HL-60/S4 (cell line): ENCODE data around the gene ST6GALNAC4.
"Not testable (repeated sequence)": the region's sequence is repeated elsewhere in the genome, so short reads cannot be mapped to it uniquely, and the experiment has no call there.

ENCODE experiments used
- in situ Hi-C: fragments of 300-500 bp; cut with MboI; formaldehyde crosslinking; loops from 2 replicates; pipeline ENCODE4 v1.14.3; 2022; ENCODE audit warnings: low sequenced_read_pairs

The ST6GALNAC4 gene

DNA sequence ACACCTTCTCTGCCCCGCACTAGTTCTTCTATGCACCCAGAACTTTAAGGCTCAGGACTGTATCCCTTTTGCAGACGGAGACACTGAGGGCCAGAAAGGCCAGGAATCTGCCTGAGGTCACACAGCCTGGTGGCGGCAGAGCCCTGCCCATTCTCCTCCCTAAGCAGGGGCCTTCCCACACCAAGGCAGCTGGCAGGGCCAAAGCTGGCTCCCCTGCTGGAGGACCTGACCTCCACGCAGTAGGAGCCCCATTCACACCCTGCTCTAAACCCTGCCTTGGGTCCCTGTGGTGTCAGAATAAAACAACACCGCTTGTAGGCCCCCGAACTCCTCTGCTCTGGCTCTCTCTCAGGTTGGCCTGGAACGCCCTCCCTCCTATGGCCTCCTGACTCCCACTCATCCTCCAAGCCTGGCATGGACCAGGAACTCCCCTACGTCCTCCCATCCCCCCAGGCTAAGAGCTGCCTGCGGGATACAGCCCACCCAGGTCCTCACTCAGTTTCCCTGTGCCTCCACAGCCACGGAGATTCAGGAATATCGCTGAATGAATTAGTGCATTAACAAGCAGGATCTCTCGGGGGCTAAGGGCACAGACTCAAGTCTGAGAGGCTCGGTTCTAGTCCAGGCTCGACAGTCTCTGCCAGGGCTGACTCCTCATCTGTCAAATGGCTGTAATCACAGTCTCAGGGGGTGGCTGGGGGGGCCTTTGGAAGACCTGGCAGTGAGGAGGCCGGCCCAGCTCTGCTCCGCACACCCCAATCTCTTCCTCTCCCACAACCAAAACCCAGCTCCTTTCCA lies 20.2 kb downstream of the ST6GALNAC4 start:
- in situ Hi-C loops = no loop called here

- in situ Hi-C loops = no loop called here
These were observed 21.0 kb downstream of the ST6GALNAC4 start for GRCh38 chr9:127895811-127896210.

DNA sequence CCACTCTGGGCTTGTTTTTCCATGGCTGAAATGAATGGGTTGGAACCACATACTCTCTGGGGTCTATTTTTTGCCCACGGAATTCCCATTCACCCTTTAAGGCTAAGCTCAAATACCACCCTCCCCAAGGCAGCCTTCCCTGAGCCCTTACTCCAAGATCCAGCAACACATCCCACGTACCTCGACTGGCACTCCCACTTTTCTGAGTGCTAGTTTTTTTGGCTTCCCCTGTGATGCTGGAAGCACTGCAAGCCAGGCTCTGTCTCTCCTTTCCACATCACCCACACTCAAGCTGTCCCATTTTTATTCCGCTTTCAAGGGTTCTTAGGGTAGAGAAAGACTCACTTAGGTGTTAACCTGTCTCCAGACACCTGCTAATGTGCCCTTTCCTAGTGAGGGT lies 23.4 kb downstream of the ST6GALNAC4 start:
- in situ Hi-C loops = no loop called here

GRCh38 chr9:127892831-127893230 lies 24.0 kb downstream of the ST6GALNAC4 start:
- in situ Hi-C loops = no loop called here

GRCh38 chr9:127890053-127890452 lies 26.8 kb downstream of the ST6GALNAC4 start:
- in situ Hi-C loops = no loop called here

GRCh38 chr9:127887792-127888191 lies 29.0 kb downstream of the ST6GALNAC4 start:
- in situ Hi-C loops = no loop called here

- in situ Hi-C loops = no loop called here
These were observed 30.4 kb downstream of the ST6GALNAC4 start for GRCh38 chr9:127886401-127886972.

DNA sequence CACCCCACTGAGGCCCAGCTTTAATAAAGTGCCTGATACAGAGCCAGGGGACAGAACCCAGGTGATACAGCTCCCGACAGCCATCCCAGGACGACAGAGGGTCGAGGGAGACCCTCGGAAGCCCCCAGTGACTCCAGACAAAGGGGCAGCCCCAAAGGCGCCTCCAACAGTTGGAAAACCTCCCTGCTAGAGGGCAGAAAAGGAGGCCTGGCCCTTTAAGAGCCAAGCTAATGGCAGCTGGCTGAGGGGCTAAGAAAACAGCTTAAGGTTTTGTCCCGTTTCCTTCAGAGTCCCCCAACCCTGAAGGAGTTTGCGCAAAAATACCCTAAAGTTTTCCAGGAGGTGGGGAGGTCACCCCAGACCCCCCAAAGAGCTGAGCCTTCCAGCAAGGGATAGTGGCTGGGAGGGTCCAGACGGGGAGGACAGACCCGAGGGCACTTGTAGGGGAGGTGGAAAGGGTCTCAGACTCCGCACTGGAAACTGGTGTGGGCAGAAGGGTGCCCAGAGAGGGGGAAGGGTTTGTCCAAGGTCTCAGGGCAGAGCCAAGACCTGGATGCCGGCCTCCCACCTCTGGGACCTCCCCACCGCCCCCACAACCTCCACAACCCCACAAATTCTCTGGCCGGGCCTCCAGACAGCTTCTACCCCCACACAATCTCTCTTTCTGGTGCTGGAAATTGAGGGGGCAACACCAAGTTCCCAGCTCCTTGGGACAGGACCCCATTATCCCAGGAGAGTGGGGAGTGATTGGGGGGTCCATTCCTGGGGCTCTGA lies 31.1 kb downstream of the ST6GALNAC4 start:
- in situ Hi-C loops = no loop called here

DNA sequence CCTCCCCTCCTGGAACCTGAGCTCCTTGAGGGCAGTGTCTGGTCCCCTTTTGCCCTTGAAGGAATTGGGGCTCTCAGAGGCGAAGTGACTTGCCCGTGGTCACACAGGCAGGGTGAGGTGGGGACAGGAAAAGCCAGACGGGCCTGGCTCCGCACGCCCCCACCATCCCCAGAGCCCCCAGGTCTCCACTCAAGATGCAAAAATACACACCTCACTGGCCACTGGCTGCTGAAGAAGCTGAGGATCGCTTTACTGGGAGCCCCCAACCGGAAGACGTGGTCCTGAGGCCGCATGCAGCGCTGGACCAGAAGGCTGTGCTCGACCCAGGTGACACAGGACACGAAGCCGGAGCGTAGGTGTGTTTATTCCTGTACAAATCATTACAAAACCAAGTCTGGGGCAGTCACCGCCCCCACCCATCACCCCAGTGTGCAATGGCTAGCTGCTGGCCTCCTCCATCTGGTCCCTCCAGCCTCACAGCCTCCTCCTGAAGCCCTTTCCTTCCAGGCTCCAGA lies 31.8 kb downstream of the ST6GALNAC4 start:
- in situ Hi-C loops = no loop called here

DNA sequence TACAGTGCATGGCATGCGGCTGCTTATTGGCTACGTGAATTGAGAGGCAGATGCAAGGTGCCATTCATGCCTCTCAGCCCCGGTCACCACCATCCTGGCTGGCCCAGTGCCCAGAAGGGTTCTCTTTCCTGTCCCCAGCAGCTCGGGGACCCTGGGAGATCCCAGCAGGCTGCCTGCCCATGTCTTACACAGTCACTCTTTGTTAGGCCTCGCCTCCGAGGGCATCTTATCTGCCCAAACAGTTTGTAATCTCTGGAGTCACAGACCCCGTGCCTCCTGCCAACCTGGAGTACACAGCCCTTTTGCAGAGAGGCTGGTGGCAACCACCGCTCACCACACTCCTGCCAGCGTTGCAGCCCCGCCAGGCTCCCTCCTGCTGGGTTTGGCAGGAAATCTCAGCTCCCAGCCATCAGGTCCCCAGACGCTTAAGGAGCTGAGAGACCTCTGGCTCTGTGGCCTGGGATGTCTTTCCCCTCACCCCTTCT lies 32.4 kb downstream of the ST6GALNAC4 start:
- in situ Hi-C loops = no loop called here

- in situ Hi-C loops = no loop called here
These were observed 32.9 kb downstream of the ST6GALNAC4 start for GRCh38 chr9:127883959-127884358.

- in situ Hi-C loops = not testable (repeated sequence)
These were observed 35.1 kb downstream of the ST6GALNAC4 start for GRCh38 chr9:127881715-127882114.

DNA sequence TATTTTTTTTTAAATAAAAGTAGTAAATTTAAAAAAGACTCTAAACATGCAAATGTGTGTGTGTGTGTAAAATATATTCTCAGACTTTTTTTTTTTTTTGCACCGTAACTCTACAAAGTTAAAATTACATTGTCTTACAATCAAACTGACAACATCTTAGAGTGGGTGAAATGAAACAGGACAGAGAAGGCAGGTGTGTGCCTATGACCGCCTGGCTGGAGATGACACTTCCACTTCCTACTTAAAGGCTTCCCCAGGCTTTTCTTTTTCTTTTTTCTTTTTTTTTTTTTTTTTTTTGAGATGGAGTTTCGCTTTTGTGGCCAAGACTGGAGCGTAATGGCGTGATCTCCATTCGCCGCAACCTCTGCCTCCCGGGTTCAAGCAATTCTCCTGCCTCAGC lies 36.7 kb downstream of the ST6GALNAC4 start:
- in situ Hi-C loops = no loop called here

- in situ Hi-C loops = loop anchor here (10.0 kb wide), 1 partner anchor 144 kb away; the partner anchor contains the start of gene TOR2A
These were observed 38.0 kb downstream of the ST6GALNAC4 start for GRCh38 chr9:127878652-127879390.

DNA sequence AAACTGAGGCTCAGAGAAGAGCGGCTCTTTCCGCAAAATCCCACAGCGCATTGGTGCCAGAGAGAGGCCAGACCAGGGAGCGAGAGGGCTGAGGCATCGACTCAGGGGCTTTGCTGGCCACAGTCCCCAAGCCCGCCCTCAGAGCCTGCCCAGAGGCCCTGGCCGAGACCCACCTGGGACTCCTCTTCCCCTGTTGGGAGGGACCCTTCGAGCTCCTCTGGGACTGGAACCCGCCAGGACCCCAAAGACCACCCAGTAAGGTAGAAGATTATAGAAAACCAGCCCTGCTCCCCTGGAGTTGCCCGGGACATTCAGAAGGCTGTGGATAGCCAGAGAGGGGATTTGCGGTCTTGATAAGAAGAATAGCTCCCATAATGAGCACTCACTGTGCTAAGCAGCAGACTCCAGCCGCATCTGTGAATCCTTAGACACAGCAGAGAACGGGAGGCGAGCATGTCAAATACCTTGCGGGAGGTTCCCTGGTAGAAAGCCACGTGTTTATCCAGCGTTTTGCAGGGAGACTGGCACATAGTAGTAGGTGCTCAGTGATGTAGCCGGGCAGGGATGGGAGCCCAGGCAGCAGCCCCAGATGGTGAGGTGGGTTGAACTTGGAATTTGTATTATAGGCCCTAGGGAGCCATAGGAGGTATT lies 38.7 kb downstream of the ST6GALNAC4 start:
- in situ Hi-C loops = loop anchor here (10.0 kb wide), 1 partner anchor 143 kb away; the partner anchor contains the start of gene TOR2A

- in situ Hi-C loops = loop anchor here (10.0 kb wide), 1 partner anchor 143 kb away; the partner anchor contains the start of gene TOR2A
These were observed 39.3 kb downstream of the ST6GALNAC4 start, which contains the start of gene AK1 for GRCh38 chr9:127877566-127877998. Gene AK1 (minus strand): TSS chr9:127877675. CDS start chr9:127874617, 3,058 bp downstream.

DNA sequence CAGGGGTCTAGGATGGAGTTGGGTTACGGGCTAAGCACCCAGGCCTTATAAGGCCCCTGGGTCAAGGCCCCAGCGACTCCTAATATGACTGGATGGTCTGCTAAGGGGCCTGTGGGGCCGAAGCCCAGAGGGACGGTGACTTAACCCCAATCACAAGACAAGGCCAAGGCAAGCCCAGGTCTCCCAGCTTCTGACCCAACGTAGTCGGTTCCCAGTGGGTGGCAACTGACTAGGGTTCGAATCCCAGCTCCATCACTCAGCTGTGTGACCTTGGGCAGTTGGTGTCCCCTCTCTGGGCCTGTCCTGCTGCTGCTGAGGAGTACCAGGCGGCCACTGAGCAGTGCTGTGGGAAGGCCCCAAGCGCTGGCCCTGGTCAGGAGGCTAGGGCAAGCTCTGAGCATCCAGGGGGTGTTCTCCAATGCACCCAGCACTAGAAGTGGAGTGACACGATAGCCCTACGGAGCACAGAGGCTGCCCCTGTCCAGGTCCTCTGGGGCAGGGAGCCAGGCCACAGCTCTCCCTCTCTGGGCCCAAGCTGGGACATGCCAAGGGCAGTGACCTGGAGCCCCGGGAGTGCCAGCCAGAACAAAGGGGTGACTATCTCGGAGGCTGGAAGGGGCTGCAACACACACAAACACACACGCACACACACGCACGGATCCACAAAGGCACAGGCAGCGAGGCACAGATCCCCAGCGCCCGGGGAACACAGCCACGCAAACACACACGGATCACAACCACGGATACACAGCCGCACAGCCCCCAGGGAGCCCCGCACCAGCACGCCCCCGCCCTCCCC lies 39.9 kb downstream of the ST6GALNAC4 start:
- in situ Hi-C loops = loop anchor here (10.0 kb wide), 1 partner anchor 142 kb away; the partner anchor contains the start of gene TOR2A

DNA sequence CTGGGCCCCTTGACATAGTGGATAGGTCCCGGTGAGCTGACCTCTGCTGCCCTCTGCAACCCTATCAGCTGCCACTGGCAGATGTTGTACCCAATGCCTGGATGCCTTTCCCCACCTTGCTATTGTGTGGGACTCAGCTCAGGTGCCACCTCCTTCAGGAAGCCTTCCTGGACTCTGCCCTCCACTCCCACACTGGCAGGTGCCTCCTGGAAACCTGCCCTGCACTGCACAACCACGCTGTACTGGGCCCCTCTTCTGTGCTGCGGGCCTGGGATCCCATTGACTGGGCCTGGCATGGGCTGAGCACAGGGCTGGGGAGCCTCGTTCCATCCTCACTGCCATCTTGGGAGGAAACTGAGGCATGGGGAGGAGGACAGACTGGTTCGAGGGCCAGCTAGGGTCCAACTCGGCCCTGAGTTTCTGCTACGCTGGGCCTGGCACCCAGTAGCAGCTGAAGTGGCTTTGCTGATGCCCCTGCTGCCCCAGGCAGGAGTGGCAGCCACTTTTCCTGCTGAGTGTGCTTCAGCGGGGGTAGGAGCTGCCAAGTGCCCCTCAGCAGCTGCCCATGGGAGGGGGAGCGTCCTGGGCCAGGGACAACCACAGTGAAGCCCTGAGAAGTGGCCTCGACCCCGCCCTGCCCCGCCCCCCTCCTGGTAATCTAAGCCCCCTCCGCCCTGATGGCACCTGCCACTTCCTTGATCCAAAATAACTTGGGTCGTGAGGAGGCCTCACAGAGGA lies 40.6 kb downstream of the ST6GALNAC4 start:
- in situ Hi-C loops = loop anchor here (10.0 kb wide), 1 partner anchor 141 kb away; the partner anchor contains the start of gene TOR2A
